GM12874 (cell line): ENCODE data around the gene STAT5B.

Experiments used
- TF ChIP-seq, protein P1 (sequence below): IDR thresholded peaks from 2 replicates; pipeline ENCODE4 v1.5.1; 2011; ENCODE audit warnings: low read depth, mild to moderate bottlenecking, control low read depth, low read length, moderate library complexity; ENCODE audit not compliant: insufficient read depth

Gene STAT5B

DNA sequence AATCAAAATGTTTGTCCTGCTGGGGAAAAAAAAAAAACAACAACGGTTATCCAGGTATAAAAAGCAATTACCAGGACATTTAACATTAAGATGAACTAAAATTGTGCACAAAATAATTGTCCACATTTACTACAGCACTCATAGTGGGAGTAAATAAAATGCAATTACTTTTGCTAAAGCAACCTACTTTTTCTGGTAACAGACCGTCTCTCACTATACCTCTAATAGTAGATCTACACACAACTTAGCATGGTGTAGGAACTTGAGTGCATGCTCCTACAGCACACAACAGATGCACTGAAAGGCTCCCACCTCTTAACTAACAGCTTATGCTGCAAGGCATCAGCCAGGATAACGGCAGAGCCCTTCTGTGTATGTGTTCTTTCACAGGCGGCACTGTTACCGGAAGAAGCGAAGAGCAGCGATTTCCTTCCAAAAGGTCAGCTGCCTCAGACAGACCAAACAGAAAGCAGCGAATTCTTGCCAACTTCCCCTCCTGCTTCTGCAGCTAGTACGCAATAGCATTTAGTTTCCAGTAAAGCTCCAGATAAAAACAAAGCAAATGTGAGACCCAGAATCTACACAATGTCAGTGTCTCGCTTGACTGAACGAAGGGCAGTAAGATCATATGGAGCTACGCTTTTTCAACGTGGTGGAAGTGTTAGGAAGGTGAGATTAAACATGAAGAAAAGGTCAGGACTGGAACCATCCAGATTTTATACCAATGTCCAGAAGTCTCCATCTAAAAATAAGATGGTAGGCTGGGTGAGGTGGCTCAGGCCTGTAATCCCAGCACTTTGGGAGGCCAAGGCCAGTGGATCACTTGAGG lies 27.6 kb downstream of the STAT5B start:
- TF ChIP-seq, protein P1, sequence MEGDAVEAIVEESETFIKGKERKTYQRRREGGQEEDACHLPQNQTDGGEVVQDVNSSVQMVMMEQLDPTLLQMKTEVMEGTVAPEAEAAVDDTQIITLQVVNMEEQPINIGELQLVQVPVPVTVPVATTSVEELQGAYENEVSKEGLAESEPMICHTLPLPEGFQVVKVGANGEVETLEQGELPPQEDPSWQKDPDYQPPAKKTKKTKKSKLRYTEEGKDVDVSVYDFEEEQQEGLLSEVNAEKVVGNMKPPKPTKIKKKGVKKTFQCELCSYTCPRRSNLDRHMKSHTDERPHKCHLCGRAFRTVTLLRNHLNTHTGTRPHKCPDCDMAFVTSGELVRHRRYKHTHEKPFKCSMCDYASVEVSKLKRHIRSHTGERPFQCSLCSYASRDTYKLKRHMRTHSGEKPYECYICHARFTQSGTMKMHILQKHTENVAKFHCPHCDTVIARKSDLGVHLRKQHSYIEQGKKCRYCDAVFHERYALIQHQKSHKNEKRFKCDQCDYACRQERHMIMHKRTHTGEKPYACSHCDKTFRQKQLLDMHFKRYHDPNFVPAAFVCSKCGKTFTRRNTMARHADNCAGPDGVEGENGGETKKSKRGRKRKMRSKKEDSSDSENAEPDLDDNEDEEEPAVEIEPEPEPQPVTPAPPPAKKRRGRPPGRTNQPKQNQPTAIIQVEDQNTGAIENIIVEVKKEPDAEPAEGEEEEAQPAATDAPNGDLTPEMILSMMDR = no peak

DNA sequence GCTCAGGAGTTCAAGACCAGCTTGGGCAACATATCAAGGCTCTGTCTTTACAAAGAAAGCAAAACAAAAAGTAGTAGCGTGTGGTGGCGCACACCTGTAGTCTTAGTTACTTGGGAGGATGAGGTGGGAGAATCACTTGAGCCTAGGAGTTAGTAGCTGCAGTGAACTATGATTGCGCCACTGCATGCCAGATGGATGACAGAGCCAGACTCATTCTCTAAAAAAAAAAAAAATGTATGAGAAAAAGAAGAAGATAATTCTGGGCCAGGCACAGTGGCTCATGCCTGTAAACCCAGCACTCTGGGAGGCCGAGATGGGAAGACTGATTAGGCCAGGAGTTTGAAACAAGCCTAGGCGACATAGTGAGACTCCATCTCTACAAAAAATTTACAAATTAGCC lies 28.5 kb downstream of the STAT5B start:
- TF ChIP-seq, protein P1 = no peak

DNA sequence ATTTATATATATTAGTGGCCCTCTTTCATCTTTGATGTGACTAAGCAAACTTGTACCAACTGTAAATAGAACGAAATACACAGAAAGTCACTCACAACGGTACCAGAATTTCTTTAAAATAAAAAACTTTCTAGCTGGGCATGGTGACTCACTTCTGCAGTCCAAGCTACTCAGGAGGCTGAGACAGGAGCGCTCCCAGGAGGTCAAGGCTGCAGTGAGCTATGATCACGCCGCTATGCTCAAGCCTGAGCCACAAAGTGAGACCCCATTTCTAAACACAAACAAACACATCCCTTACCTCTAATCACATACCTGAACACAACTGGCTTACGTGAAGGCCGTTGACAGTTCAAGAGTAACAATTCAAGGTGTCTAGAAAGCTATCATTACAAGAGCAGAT lies 29.7 kb downstream of the STAT5B start:
- TF ChIP-seq, protein P1 = no peak

DNA sequence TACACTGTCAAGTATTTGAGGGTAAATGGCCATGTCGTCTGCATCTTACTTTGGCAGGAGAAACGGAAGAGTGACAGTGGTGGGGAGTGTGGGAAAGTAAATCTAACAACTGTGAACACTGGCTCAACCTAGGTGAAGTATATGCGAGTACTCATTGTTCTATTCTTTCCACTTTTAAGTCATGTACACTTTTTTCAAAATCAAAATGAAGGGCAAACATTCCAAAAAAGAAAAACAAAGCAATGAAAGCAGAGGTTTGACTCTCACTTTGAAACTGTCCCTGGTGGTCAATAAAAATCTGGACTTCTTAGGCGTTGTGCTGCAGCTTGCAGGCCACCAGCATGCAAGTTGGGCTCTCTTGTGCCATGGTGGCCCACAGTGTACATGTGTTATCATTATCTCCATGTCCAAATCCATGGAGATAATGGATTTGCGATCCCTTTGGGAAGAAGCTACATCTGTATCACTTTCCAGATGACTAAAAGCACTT lies 32.7 kb downstream of the STAT5B start:
- TF ChIP-seq, protein P1 = no peak

DNA sequence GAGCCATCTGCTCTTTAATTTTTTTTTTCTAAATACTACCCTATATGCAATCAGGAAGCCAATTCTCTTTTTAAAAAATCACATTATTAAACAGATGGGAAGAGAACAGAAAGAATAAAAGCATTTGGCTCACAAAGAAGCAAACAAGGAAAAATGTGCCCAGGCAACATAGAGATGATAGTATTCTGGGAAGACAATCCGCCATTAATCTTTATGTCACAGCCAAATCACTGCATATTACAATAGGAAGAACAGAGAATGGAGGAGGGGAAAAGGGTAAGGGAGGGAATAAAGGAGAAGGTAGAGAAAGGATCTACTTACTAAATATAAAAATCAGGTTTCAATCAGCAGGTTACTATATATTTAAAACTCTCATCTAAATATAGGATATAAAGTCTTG lies 34.3 kb downstream of the STAT5B start:
- TF ChIP-seq, protein P1 = no peak

DNA sequence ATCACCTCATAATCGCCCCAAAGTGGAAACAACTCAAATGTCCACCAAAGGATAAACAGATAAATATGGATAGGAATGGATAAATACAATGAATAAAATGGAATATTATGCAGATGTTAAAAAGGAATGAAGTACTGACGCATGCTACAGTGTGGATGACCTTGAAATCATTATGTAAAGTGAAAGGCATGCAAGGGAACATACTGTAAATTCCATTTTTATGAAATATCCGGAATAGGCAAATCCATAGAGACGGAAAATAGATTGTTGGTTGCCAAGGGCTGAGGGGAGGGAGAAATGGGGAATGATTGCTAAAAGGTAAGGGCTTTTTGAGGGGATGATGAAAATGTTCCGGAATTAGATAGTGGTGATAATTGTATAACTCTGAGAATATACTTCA lies 36.0 kb downstream of the STAT5B start:
- TF ChIP-seq, protein P1 = no peak

DNA sequence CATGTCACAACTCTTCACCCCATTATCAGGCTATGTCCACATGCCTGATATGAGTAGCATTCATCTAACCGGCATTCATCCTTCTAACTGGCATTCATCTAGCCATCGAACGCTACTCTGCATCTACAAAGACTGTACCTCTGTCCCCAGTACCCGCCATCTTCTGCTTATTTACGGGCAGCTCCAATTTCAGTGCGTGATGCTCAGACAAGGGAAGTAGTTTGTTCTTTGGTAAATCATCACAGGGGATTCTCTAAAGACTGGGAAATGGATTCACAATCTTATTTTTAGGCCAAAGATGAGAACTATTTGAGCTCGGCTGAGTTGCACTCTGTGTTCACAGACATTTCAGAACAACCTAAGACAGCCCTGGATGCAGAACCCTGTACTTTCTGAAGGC lies 39.4 kb downstream of the STAT5B start:
- TF ChIP-seq, protein P1 = no peak
